NCI-H1417 (cell line): ENCODE measurements around the gene FTSJ3.
A peak's percentile ranks its signal among the peaks of the same experiment; 100 is the strongest.

Experiments
- DNase-seq, 3 experiments: peaks; one replicate each; lab custom pipeline; 2025; lab: John Stamatoyannopoulos, UW

Gene FTSJ3

DNA sequence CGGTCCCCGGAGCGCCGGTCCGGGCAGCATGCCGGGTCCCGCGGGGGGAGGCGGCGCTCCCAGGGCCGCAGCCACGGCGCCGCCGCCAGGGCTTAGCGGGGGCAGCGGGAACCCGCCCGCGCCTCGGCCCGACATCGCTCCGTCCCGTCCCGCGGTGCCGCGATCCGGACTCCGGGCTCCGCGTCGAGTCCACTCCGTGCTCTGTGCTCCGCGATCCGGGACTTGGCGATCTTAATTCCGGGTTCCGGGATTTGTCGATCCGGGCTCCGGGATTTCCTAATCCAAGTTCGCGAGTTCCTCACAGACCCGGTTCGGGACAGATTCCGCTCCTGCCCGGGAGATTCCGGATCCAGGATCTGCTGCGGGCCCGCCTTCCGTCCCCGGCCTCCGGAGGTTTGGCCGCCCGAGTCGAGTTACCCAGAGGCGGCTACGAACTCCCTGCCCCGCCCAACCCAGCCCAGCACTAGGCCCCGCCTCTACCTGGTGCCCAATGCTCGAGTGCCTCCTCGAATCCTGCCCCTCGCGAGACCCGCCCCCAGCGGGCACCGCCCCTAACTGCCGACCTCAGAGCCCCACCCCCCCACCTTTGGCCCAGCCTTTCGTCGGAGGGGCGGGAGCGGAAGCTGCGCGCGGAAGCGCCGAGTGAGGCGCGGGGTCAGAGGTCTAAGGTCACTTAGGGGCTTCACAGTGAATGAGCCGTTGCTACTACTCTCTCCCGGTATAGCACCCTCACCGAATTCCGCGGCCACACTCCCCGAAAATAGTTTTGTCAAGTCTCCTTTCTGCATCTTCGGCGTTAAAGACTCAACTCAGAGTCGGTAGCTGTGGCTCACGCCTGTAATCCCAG is 15.3 kb upstream of the FTSJ3 start, which contains the start of gene SMARCD2:
TSS of gene SMARCD2 (minus strand) at position 146 of the 847 bp plus-strand sequence. CDS start at position 135, 11 bp downstream.
- peak; percentile 98 to 99 (median 98) for DNase-seq

DNA sequence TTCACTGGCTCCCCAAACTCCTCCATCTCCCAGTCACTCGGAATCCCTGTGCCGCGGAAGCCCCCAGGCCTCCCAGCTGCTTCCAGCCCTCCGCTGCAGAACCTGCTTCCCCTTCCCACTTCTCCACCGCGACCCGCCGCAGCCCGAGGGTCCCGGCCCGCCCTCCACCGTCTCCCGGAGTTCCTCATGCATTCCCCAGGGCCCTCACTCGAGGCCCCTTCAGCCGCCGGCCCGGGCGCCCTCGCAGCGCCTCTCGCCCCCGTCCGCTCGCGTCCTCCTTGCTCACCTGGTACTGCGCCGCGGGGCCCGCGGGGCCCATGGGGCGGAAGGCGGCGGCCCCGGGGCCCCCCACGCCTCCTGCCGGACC is 14.7 kb upstream of the FTSJ3 start:
- peak in 1 of 3 experiments; percentile 72 for DNase-seq

DNA sequence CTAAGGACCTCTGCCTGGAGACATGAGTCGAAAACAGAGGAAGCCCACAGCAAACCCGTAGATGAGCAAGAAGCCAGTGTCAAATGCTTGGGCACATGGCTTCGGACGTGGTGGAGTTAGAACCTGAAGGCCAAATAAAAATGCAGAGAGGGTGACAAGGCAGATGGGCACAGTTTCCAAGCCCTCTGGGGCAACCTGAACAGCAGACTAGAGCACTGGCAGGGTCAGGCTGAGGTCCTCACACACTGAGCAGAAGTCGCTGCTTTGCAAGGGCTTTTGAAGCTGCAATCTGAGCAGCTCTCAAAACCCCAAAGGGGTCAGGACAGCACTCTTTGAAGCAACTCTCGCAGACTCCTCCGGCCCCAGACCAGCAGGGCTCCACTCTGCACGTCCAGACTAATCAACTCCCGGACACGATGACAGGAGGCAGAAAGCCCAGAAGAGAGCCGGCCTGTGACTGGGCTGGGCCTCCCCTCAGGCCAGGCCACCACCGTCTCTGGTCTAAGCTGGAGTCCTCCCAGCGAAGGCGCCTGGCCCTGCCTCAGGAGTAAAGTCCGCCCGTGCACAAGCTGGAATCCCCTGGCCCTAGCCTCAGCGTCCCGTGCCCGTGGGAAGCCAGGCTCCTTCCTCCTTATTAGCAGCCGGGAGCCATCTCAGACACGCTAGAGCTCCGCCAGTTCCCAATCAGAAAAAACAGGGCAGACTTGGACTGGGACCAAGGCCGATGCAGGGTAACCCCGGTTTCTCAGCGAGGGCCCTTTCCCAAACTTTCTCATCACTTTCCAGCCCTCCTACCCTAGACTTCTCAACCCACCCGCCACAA is 14.1 kb upstream of the FTSJ3 start:
- peak; percentile 21 to 58 (median 55) for DNase-seq

DNA sequence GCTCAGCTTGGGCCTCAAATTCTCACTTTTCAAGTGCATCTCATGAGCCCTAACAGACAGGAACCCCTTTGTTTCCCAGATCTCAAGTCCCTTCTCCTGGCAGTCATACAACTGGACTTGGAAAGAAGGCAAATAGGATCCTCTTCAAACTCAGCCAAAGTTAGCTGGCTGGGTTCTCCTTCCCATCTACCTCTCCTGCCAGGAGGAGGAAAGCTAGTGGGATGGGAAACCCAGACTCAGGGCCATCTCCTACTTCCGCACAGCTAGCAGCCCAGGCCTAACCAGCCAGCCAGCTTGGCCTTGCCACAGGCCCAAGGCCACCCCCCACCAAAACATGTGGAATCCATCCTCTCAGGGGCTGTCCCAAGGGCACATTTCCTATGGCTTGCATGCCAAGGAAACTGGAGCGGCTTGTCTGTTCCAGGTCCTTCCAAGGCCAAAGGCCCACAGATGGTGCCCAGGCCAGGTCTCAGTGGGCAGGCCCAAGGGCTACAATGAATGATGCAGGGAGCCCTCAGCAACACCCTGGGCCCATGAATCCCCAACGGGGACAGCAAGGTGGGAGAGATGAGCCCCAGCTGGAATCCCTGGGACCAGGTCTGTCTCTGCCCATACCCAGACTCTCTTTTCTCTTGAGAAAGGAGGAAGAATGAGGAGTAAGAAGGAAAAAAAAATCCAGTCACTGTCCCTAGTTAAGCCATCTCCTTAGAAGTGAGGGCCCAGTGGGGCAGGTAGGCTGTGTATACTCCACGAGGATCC is 13.3 kb upstream of the FTSJ3 start:
- no peak for DNase-seq

DNA sequence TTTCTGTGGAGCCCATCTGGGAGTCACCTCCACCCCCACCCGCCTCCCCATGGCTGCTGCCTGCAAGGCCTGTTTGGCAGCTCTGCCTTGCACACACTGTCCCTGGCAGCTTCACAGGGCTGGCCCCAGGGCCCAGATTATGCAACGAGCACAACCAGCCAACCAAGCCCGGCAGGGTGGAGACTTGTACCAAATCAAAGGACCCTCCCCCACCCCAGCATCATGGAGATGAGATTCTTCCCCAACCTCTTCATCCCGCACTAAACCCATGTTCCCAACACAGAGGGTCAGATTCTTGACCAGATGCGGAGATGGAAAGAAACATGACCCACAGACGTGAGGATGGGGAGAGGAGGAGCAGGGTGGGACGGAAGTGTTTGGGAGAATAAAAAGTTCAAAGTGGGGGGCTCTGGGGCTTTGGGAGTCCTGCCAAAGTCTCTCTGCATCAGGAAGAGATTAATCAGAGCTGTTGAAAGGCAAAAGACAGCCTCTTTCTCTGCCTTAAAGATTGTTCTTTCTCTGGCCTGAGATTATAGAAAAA is 11.2 kb upstream of the FTSJ3 start:
- DNase-seq: peak in 2 of 3 experiments; percentile 16 to 28

DNA sequence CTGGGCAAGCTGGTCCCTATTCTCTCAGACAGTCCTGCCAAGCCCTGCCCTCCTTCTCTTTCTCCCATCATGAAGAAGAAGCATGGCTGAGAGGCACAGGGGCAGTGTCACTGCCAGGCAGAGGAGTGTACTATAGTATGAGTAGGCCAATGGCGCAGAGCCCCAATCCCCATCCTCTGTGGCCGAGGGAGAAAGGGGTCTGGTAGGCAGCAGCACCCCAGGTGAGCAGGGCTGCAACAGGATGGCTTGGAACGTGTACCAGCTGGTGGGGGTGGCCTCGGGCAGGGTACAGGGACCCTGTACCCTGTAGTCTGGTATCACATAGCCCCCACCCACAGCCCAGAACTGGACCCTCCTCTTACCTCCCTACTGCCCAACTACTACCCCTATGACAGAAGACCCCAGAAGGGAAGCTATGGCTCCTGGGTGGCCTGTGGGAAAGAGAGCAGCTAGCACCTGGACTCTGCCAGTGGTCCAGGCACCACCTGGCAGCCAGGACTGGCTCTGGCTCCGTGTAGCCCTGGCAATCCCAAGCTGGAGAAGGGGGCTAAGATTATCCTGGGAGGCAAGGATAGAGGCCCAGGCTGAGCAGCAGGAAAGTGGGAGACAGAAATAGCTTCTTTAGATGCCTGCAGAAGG is 10.6 kb upstream of the FTSJ3 start:
- DNase-seq: no peak

DNA sequence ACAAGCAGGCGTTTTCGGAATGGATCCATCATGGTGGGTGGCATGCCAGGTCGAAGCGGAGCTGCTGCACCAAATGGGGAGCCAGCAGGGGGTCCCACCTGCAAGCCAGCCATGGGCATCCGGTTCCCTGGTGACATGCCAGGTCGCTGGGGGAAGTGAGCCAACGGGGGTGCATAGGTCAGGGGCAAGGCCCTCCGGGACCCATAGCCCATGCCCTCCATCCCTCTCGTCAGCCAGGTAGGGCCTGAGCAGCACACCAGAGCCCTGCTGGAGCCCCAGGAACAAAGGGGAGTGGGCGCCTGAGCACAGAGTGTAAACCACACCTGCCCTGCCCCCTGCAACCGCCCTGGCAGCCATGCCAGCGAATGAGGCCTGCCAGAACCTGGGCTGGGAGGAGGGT is 10.0 kb upstream of the FTSJ3 start:
- DNase-seq: no peak

DNA sequence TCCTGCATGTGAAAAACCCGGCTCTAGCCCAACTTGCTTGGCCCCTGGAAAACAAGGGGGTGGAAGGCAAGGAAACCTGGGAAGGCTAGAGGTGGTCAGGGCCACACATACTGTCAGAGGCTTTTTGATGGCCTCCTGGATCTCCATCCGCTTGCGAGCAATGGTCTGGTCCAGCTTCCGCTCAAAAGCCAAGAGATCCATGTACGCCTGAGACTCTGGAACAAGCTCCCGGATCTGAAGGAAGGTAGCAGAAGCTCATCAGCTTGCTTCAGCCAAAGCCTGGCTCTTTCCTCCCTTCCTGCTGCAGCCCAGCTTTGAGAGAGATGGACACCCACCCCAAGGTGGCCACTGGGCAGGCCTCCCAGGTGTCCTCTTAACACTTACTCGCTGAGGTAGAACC is 9.3 kb upstream of the FTSJ3 start:
- no peak for DNase-seq

DNA sequence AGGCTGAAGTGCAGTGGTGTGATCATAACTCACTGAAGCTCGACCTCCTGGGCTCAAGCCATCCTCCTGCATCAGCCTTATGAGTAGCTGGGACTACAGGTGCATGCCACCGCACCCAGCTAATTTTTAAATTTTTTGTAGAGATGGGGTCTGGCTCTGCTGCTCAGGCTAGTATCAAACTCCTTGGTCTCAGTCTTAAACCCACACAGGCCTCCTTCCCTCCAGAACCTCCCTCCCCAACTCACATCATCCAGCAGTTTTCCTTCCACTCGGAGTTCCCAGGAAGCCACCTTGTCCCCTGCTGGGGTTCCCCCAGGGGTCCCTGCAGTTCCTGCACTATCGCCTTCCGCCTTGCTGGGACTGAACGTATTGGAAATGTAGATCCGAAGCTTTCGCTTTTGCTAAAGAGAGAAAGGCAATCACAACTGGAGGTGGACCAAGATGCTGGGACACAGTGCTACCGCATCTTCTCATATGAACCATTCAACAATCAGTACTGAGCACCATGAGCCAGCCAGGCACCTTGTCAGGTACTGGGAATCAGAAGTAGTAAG is 7.8 kb upstream of the FTSJ3 start:
- DNase-seq: no peak

DNA sequence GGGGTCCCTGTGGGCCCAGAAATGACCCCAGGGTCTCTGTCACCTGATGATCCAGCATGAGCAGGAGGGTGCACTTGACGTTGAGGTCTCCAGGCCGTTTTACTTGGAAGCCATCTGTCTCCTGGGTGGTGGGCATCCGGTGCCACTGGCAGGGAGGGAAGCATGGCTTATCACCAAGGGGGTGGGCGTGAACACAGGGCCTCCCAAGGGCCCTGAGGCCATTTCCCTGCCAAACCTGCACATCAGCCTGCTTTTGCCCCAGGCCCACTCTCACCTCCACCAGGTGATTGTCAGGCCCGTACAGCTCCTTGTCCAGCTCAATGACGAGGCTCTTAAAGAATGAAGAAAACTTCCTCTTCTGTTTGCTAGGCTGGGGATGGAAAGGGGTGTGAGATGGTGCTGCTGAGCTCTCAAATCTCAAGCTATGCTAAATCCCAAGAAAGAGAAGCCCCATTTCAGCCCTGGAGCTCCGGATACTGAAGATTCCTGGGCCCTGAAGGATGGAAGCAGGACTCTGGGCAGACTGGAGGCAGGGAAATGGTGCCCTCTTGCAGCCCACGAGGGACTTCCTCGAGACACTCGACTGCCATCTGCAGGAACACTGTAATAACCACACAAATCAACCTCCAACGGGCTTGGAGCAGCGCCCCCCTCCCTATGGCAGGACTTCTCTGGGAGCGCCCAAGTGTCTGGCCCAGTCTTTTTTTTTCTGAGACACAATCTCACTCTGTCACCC is 7.1 kb upstream of the FTSJ3 start:
- DNase-seq: peak in 2 of 3 experiments; percentile 27 to 49

DNA sequence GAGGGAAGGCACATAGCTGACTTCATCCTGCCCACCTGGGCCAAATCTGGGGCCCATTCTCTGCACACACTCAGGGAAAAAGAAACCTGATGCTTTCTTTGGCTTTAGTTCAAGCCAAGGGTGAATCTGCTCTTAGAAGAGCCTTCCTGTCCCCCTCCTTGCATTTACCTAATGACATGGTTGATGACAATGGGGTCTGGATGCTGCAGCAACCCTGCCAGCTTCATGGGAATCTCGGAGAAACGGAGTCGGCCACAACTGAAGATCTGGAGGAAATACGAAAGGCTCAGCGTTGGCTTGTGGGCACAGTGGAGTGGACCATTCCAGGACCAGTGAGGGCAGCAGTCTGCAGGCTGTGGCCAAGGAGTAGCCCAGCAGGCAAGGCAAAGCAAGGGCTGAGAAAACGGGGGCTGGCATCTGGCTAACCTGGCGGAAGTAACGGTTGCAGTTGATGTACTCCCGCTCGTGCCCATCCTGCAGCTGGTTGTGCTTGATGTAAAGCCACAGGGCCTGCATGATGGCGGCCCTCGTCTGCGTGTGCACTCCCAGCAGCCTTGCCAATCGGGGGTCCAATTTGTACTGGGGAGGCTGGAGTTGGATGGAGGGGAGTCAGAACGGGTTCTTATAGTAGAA is 6.4 kb upstream of the FTSJ3 start:
- DNase-seq: no peak

DNA sequence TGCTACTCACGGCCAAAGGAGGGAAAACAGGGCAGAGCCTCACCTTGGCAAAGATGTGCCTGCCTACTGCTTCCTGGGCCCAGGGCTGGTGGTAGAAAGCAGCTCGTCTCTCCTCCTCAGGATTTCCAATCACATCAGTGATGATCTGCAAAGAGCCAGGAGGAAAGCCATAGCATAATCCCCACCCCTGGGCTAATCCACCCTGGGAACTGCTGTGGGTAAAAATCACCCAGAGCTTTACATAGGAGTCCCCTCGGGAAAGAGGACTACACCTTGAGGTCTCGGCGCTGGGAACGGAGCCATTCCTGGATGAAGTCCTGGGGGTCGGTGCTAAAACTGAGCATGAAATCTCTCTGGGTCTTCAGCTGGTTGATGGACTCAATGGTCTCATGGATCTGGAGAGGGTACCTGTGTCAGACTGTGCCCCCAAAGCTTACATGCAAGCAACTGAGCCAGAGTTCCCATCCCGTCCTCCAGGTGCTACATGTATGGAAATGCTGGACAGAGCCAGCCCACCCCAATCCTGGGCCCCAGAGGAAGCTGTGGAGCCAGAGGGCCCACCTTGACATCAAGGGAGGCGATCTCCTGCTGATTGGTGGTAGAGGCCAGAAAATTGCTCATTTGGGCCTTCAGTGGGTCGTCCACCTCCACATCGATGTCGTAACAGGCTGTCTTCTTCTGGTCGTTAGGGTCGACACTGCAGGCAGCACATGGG is 5.7 kb upstream of the FTSJ3 start:
- DNase-seq: no peak

DNA sequence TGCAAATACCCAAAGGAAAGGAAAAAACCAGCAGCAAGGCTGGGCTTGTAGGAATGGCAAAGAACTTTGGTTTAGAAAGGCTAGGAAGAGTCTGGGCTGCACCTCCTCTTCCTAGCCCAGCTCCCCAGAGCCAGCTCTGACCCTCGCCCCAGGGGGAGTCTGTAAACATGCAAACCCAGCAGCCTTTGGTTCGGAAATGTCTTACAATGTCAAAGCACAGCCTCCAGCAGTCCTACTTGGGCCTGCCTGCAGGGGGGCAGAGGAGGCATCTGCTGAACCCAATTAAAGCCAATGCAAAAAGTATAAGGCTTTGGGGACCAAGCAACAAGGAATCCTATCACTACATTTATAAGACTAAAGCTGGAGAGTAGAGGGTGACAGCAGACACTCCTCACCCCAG is 5.0 kb upstream of the FTSJ3 start:
- DNase-seq: no peak

DNA sequence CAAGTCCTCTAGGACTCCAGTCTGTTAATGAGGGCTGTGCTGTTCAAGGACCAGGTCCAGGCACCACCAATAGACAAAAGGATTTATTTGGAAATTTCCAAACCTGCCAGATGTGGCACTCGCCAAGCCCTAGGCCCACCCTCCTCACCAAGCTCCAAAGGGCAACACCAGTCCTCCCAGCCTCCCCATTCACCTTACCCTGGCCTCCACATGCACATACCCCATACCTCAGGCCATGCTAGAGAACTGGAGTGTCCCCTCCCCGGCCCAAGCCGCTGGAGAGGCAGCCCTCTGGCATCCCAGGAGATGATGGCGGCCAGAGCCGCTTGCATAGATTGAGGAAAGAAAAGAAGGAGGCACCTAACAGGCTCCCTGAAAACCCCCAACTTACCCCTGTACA is 4.6 kb upstream of the FTSJ3 start:
- no peak for DNase-seq

DNA sequence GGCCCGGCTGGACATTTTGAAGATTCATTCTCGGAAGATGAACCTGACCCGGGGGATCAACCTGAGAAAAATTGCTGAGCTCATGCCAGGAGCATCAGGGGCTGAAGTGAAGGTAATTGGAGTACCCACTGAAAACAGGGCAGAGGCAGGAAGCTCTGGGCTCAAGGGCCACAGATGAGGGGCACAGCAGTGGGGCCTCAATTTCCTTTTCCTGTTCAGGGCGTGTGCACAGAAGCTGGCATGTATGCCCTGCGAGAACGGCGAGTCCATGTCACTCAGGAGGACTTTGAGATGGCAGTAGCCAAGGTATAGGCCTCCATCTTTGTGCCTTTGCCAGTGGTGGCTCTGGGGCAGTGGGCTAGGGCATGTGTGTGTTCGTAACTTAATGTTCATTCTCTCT is 4.0 kb upstream of the FTSJ3 start:
- no peak for DNase-seq

DNA sequence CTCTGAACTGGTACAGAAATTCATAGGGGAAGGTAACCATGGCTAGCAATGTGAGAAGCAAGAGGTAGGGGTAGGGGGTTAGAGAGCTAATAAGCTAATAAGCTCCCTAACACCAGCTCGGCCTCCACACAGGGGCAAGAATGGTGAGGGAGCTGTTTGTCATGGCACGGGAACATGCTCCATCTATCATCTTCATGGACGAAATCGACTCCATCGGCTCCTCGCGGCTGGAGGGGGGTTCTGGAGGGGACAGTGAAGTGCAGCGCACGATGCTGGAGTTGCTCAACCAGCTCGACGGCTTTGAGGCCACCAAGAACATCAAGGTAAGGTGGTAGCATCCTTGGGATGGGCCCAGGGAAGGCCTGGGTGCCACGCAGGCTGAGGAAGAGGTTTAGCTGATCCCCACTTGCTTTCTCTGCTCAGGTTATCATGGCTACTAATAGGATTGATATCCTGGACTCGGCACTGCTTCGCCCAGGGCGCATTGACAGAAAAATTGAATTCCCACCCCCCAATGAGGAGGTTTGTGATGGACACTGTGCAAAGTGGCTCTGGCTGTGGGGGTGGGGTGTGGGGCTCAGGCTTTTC is 3.5 kb upstream of the FTSJ3 start:
- no peak for DNase-seq

DNA sequence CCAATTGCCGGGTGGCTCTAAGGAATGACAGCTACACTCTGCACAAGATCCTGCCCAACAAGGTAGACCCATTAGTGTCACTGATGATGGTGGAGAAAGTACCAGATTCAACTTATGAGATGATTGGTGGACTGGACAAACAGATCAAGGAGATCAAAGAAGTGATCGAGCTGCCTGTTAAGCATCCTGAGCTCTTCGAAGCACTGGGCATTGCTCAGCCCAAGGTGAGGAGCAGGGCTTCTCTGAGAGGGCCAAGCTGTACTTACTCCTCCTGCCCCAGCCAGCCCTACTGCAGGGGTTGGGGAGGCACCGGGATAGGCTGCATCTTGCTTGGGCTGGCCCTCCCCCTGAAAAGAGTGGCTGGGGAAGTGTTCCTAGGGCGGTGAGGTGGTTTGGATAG is 2.8 kb upstream of the FTSJ3 start:
- no peak for DNase-seq

DNA sequence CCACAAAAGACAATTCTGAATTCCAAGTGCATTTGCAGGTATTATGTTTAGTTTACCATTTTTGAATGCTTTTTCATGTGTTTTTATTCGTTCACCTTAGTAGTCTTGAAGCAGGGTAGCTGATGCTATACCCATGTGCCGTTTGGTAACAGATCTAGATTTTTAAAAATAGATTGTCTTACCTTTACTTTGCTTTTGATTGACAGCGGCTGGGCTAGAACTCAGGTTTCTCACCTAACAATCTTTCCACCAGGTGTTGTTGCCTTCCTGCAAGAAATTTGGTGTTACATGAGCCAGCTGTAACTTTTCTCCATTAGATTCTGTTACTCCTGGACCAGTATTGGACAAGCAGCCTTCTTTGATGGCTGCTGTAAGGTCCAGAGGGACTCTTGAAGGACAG is 1.5 kb upstream of the FTSJ3 start:
- DNase-seq: no peak

DNA sequence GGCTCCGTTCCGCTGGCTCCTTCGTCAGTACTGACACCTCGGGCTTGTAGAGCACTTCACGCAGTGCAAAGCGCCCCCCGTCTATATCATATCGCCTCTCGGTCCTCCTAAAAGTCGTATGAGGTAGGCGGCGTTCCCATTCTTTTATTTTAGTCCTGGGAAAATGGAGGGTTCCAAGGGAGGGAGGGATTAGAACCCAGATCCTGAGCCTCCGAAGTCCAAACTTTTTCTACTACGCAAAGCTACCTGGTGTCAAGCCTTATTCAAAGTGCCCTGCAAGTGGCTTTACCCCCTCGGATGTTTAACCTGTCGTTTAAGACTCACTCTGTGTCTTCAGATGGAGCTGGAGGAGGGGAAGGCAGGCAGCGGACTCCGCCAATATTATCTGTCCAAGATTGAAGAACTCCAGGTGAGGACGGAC is 348 bp upstream of the FTSJ3 start:
- DNase-seq: peak in 1 of 3 experiments; percentile 44
